OCI-LY7 (cell line): Measurements from ENCODE around the gene HVCN1.

Experiments used
- CTCF ChIP-seq: fragments of 200-600 bp; sonication (generic); conservative IDR thresholded peaks from 2 replicates; pipeline ENCODE4 v1.5.1; 2014; ENCODE audit warnings: mild to moderate bottlenecking, antibody characterized with exemption, low read length, moderate library complexity, mixed read lengths
- EZH2phosphoT487 ChIP-seq: fragments of 200-600 bp; sonication (generic); IDR thresholded peaks from 2 replicates; pipeline ENCODE4 v1.6.1; 2018; ENCODE audit warnings: low read depth, borderline replicate concordance, mild to moderate bottlenecking, mixed run types, antibody characterized with exemption, low read length, moderate library complexity, mixed read lengths

DNA sequence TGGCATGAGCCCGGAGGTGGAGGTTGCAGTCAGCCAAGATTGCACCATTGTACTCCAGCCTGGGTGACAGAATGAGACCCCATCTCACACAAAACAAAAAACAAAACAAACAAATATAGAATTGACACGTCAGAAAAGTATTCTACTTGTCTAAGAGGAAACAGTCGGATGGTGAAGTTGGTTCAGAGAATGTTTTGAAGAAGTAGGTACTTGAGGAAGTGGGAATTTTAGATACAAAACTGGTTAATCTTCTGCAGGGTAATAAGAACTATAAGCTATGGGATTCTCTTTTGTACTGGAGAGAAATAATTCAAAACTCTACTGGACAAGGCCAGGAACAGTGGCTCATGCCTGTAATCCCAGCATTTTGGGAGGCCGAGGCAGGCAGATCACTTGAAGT is 89.6 kb downstream of the HVCN1 start:
- no peak for TF ChIP-seq CTCF
- no peak for TF ChIP-seq EZH2phosphoT487
